ENCODE data around the gene IL17RD. TPM values are rescaled to one million over a fixed set of nuclear protein-coding genes. Genes with fewer than 3 reads are reported as not detected.

Gene IL17RD
- polyA plus RNA-seq, 2 of the 4 experiments (the other 2 are of a cell fraction) = 0.89 to 1.4 TPM

DNA sequence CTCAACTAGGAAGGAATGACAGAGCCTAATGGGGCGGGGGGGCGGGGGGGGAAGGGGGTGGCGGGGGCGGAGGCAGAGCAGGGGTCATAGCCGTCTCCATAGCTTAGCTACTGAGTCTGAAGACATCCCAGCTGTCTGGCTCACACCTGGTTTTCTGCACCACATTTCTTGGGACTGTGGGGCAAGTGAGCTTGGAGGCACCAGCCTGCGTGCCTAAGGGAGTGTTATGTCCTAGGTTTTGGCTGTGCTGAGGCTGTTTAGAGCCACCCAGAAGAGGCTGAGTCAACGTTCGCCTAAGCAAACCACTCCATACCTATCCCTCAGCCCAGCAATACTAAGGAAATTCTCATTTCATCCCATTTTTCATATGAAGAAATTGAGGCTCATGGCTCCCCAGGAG lies 1.4 kb downstream of the IL17RD start:
- Histone ChIP-seq H3K9me3 (no peaks in the 10 kb centered on the region), H3K27ac (no peak overlapping the region), H3K4me1 (no peaks in the 10 kb centered on the region), H3K4me3 (no peak overlapping the region), H3K4me2 (no peak overlapping the region)
- TF ChIP-seq TP53 (CRISPR knock-in tag; IDR thresholded peaks at IDR 0.05) = no peak
- no peak for TF ChIP-seq CHD4 (IDR thresholded peaks at IDR 0.05; ENCODE audit: borderline replicate concordance)
- no peak for TF ChIP-seq HOXB5 (CRISPR knock-in tag; IDR thresholded peaks at IDR 0.05)
- TF ChIP-seq, protein P1, sequence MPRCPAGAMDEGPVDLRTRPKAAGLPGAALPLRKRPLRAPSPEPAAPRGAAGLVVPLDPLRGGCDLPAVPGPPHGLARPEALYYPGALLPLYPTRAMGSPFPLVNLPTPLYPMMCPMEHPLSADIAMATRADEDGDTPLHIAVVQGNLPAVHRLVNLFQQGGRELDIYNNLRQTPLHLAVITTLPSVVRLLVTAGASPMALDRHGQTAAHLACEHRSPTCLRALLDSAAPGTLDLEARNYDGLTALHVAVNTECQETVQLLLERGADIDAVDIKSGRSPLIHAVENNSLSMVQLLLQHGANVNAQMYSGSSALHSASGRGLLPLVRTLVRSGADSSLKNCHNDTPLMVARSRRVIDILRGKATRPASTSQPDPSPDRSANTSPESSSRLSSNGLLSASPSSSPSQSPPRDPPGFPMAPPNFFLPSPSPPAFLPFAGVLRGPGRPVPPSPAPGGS (IDR thresholded peaks at IDR 0.05) = no peak
- TF ChIP-seq NR3C1 (IDR thresholded peaks at IDR 0.05) = no peak
- TF ChIP-seq, protein P2, sequence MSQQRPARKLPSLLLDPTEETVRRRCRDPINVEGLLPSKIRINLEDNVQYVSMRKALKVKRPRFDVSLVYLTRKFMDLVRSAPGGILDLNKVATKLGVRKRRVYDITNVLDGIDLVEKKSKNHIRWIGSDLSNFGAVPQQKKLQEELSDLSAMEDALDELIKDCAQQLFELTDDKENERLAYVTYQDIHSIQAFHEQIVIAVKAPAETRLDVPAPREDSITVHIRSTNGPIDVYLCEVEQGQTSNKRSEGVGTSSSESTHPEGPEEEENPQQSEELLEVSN (IDR thresholded peaks at IDR 0.05; ENCODE audit: borderline replicate concordance, low read depth) = no peak
- no peak for TF ChIP-seq MAZ (IDR thresholded peaks at IDR 0.05; ENCODE audit: borderline replicate concordance, low read depth, low read length)
- TF ChIP-seq BHLHE40 (IDR thresholded peaks at IDR 0.05; ENCODE audit: low read depth, low read length) = no peak
- no peak for TF ChIP-seq HEYL (CRISPR knock-in tag; IDR thresholded peaks at IDR 0.05)
- TF ChIP-seq FOXS1 (CRISPR knock-in tag; IDR thresholded peaks at IDR 0.05) = no peak
- TF ChIP-seq, protein P3, sequence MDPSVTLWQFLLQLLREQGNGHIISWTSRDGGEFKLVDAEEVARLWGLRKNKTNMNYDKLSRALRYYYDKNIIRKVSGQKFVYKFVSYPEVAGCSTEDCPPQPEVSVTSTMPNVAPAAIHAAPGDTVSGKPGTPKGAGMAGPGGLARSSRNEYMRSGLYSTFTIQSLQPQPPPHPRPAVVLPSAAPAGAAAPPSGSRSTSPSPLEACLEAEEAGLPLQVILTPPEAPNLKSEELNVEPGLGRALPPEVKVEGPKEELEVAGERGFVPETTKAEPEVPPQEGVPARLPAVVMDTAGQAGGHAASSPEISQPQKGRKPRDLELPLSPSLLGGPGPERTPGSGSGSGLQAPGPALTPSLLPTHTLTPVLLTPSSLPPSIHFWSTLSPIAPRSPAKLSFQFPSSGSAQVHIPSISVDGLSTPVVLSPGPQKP (IDR thresholded peaks at IDR 0.05; ENCODE audit: low read depth, low read length) = no peak
- TF ChIP-seq KDM5A (IDR thresholded peaks at IDR 0.05) = no peak
- TF ChIP-seq TFCP2L1 (CRISPR knock-in tag; IDR thresholded peaks at IDR 0.05) = no peak
- no peak for TF ChIP-seq RARB (CRISPR knock-in tag; IDR thresholded peaks at IDR 0.05)
- TF ChIP-seq RCOR1 (IDR thresholded peaks at IDR 0.05; ENCODE audit: low read depth, low read length) = no peak
- TF ChIP-seq ZFP36 (IDR thresholded peaks at IDR 0.05; ENCODE audit: borderline replicate concordance, partially characterized antibody) = no peak
- TF ChIP-seq, protein P4, sequence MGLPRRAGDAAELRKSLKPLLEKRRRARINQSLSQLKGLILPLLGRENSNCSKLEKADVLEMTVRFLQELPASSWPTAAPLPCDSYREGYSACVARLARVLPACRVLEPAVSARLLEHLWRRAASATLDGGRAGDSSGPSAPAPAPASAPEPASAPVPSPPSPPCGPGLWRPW (IDR thresholded peaks at IDR 0.05) = no peak
- no peak for TF ChIP-seq FOSL2 (IDR thresholded peaks at IDR 0.05)
- no peak for TF ChIP-seq FOSL2 (CRISPR knock-in tag; IDR thresholded peaks at IDR 0.05)
- no peak for TF ChIP-seq MAFK (IDR thresholded peaks at IDR 0.05; ENCODE audit: partially characterized antibody)
- TF ChIP-seq EP300 (IDR thresholded peaks at IDR 0.05) = no peak
- CTCF ChIA-PET = interaction anchor here (1.3 kb wide), 1 partner anchor 15 kb away, joined by 3 read pairs; no protein-coding TSS in a partner anchor
- no peak for FAIRE-seq
- no peak for DNase-seq (ENCODE audit: low read depth in 1 of 2, low spot score in 1 of 2)
- no peak for ATAC-seq
- POLR2A ChIA-PET = no interaction called here
- WGBS (ENCODE audit: missing lambda C conversion rate) = 77% methylated on average over 6 of the region's 8 CpGs

DNA sequence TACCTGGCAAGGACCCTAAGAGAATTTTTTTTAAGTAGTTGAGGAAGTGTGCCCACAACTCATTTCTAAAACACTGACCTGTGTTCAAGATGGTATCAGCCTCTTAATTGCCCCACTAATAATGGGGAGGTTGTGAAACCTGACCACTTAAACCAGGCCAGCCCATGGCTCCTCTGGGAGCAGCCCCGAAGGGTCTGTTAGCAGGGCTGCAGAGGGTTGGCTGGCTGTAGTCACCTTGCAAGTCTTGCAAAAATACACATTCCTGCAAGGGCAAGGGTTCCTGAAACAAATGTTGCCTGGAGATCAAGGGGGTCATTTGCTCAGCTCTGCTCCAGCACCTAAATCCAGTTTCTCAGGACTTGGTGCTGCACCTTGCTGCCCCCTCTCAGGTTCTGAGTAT lies 3.2 kb downstream of the IL17RD start:
- CTCF ChIA-PET = no interaction called here
- no peak for FAIRE-seq
- ATAC-seq = no peak
- H3K4me1 ChIP-seq = no peaks in the 10 kb centered on the region
- H3K4me3 ChIP-seq = no peak overlapping the region
- no peak for DNase-seq (ENCODE audit: low read depth in 1 of 2, low spot score in 1 of 2)
- no peaks in the 10 kb centered on the region for H3K9me3 ChIP-seq
- no CpG with 5 or more reads among the region's 1 CpG for WGBS (ENCODE audit: missing lambda C conversion rate)
- POLR2A ChIA-PET = no interaction called here
- H3K4me2 ChIP-seq = no peak overlapping the region
- TF ChIP-seq RNF2 (IDR thresholded peaks at IDR 0.05; ENCODE audit: borderline replicate concordance, low read depth) = no peak
- no peak for TF ChIP-seq MYC (IDR thresholded peaks at IDR 0.05; ENCODE audit: borderline replicate concordance, low read length)
- TF ChIP-seq, protein P2 (IDR thresholded peaks at IDR 0.05; ENCODE audit: borderline replicate concordance, low read depth) = no peak
- TF ChIP-seq EHMT2 (IDR thresholded peaks at IDR 0.05; ENCODE audit: low read depth) = no peak
- TF ChIP-seq SMC3 (IDR thresholded peaks at IDR 0.05) = no peak
- no peak for TF ChIP-seq RFX5 (IDR thresholded peaks at IDR 0.05)
- no peak for TF ChIP-seq NPAS2 (CRISPR knock-in tag; IDR thresholded peaks at IDR 0.05; ENCODE audit: borderline replicate concordance)
- TF ChIP-seq, protein P5, sequence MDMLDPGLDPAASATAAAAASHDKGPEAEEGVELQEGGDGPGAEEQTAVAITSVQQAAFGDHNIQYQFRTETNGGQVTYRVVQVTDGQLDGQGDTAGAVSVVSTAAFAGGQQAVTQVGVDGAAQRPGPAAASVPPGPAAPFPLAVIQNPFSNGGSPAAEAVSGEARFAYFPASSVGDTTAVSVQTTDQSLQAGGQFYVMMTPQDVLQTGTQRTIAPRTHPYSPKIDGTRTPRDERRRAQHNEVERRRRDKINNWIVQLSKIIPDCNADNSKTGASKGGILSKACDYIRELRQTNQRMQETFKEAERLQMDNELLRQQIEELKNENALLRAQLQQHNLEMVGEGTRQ (IDR thresholded peaks at IDR 0.05) = no peak
- TF ChIP-seq ZNF302 (CRISPR knock-in tag; IDR thresholded peaks at IDR 0.05) = no peak
- TF ChIP-seq NR3C1 (IDR thresholded peaks at IDR 0.05) = no peak
- no peak for TF ChIP-seq RARB (CRISPR knock-in tag; IDR thresholded peaks at IDR 0.05)
- TF ChIP-seq, protein P3 (IDR thresholded peaks at IDR 0.05; ENCODE audit: low read depth, low read length) = no peak
- TF ChIP-seq BHLHE40 (IDR thresholded peaks at IDR 0.05; ENCODE audit: low read depth, low read length) = no peak
- H3K27ac ChIP-seq = no peak overlapping the region
